ENCODE results near the gene DNMT3A. TPM values are rescaled to one million over a fixed set of nuclear protein-coding genes. Genes with fewer than 3 reads are reported as not detected.

Gene DNMT3A
- total RNA-seq, 4 donors from 2014 or later = 16.1 to 33.7 (median 21.0) TPM

DNA sequence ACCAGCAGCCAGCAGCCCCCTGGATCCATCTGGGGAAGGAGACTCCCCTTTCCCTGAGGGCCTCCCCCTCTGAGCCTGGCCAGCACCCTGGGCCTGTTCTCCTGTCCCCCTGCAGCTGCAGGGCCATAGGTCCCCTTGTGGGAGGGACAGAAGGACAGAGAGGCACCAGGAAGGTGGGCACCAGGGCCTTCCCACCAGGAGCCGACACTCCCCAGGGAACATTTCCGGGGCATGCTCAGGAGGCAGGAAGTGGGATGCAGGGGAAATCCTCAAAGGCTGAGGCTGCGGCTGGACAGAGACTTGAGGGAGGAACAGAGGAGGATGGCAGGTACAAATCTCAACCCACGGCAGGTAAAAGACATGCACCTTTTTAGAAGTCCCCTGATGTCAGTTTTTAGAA is 14.4 kb upstream of the DNMT3A start:
- Histone ChIP-seq H3K9me3 (no peaks in the 10 kb centered on the region), H3K27me3 (no peaks in the 10 kb centered on the region), H3K27ac (no peak overlapping the region), H3K36me3 (no peaks in the 10 kb centered on the region), H3K4me3 (no peak overlapping the region), H3K4me1 (no peaks in the 10 kb centered on the region)
- intact Hi-C loops (cut with DNase I; ENCODE audit: low total_unique reads) (no loop called here), in situ Hi-C loops (cut with MboI; ENCODE audit: low pct_ligation_motif_present in 1 of 4, low pct_unique_long_range_greater_than_20kb in 1 of 4, low sequenced_read_pairs in 3 of 4) (loop anchor here in 2 of 4 donors (25.0 kb wide), 1 partner anchor 156 kb away; no protein-coding TSS in a partner anchor)
- DNase-seq = no peak
- TF ChIP-seq POLR2A (IDR thresholded peaks at IDR 0.05) = no peak
- TF ChIP-seq POLR2AphosphoS5 (IDR thresholded peaks at IDR 0.05) = no peak
- TF ChIP-seq EP300 (IDR thresholded peaks at IDR 0.05; ENCODE audit: low read depth) = no peak
- TF ChIP-seq, protein P1, sequence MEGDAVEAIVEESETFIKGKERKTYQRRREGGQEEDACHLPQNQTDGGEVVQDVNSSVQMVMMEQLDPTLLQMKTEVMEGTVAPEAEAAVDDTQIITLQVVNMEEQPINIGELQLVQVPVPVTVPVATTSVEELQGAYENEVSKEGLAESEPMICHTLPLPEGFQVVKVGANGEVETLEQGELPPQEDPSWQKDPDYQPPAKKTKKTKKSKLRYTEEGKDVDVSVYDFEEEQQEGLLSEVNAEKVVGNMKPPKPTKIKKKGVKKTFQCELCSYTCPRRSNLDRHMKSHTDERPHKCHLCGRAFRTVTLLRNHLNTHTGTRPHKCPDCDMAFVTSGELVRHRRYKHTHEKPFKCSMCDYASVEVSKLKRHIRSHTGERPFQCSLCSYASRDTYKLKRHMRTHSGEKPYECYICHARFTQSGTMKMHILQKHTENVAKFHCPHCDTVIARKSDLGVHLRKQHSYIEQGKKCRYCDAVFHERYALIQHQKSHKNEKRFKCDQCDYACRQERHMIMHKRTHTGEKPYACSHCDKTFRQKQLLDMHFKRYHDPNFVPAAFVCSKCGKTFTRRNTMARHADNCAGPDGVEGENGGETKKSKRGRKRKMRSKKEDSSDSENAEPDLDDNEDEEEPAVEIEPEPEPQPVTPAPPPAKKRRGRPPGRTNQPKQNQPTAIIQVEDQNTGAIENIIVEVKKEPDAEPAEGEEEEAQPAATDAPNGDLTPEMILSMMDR (IDR thresholded peaks at IDR 0.05) = no peak
- WGBS, 2 donors (ENCODE audit: low coverage in 1 of 2) = 69% methylated on average over 4 of the region's 4 CpGs; no CpG with 5 or more reads in 1 of the 2 donors

DNA sequence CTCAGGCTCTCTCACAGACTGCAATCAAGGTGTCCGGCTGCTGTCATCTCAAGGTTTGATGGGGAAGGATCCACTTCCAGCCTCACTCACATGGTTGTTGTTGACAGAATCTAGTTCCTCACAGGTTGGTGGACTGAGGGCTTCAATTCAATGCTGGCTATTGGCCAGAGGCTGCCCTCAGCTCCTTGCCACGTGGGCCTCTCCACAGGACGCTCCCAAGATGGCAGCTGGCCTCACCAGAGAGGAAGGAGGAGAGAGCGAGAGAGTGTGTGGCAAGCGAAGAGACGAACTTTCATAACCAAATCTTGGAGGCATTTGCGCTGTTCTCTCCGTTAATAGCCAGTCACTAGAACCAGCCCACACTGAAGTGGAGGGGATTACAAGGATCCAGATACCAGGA is 13.5 kb upstream of the DNMT3A start:
- Histone ChIP-seq H3K4me3 (no peak overlapping the region), H3K27ac (no peak overlapping the region), H3K9me3 (no peaks in the 10 kb centered on the region), H3K27me3 (no peaks in the 10 kb centered on the region), H3K4me1 (no peaks in the 10 kb centered on the region), H3K36me3 (no peaks in the 10 kb centered on the region)
- WGBS, 2 donors (ENCODE audit: low coverage in 1 of 2) = 87% methylated on average over 8 of the region's 8 CpGs; no CpG with 5 or more reads in 1 of the 2 donors
- TF ChIP-seq EP300 (IDR thresholded peaks at IDR 0.05; ENCODE audit: low read depth) (no peak), POLR2AphosphoS5 (IDR thresholded peaks at IDR 0.05) (no peak), POLR2A (IDR thresholded peaks at IDR 0.05) (no peak)
- TF ChIP-seq, protein P1 (IDR thresholded peaks at IDR 0.05) = no peak
- in situ Hi-C loops (cut with MboI; ENCODE audit: low pct_ligation_motif_present in 1 of 4, low pct_unique_long_range_greater_than_20kb in 1 of 4, low sequenced_read_pairs in 3 of 4) (loop anchor here in 2 of 4 donors (25.0 kb wide), 1 partner anchor 157 kb away; no protein-coding TSS in a partner anchor), intact Hi-C loops (cut with DNase I; ENCODE audit: low total_unique reads) (no loop called here)
- no peak for DNase-seq

DNA sequence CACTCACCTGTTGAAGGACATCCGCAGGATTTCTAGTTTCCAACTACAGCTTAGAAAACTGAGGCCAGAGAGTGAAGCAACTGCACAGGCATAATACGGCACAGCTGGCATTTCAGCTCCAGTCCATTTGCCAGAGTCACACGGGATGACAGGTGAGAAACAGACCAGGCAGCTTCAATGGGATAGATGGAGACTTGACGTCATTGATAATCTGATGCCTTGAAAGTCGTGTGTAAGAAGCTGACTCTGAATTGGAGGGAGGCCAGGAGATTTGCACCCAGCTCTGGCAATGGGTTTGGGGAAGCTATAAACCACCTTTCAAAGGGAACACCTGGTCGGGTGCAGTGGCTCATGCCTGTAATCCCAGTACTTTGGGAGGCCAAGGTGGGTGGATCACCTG is 12.4 kb upstream of the DNMT3A start:
- in situ Hi-C loops (cut with MboI; ENCODE audit: low pct_ligation_motif_present in 1 of 4, low pct_unique_long_range_greater_than_20kb in 1 of 4, low sequenced_read_pairs in 3 of 4) = loop anchor here in 2 of 4 donors (25.0 kb wide), 1 partner anchor 158 kb away; no protein-coding TSS in a partner anchor
- no peak for DNase-seq
- H3K9me3 ChIP-seq = no peaks in the 10 kb centered on the region
- no peaks in the 10 kb centered on the region for H3K4me1 ChIP-seq
- no peaks in the 10 kb centered on the region for H3K27me3 ChIP-seq
- 66% methylated on average over 6 of the region's 6 CpGs; no CpG with 5 or more reads in 1 of the 2 donors for WGBS, 2 donors (ENCODE audit: low coverage in 1 of 2)
- no peak overlapping the region for H3K27ac ChIP-seq
- intact Hi-C loops (cut with DNase I; ENCODE audit: low total_unique reads) = no loop called here
- no peak for TF ChIP-seq POLR2AphosphoS5 (IDR thresholded peaks at IDR 0.05)
- no peak for TF ChIP-seq EP300 (IDR thresholded peaks at IDR 0.05; ENCODE audit: low read depth)
- TF ChIP-seq, protein P1 (IDR thresholded peaks at IDR 0.05) = no peak
- TF ChIP-seq POLR2A (IDR thresholded peaks at IDR 0.05) = no peak
- H3K4me3 ChIP-seq = no peak overlapping the region
- no peaks in the 10 kb centered on the region for H3K36me3 ChIP-seq

DNA sequence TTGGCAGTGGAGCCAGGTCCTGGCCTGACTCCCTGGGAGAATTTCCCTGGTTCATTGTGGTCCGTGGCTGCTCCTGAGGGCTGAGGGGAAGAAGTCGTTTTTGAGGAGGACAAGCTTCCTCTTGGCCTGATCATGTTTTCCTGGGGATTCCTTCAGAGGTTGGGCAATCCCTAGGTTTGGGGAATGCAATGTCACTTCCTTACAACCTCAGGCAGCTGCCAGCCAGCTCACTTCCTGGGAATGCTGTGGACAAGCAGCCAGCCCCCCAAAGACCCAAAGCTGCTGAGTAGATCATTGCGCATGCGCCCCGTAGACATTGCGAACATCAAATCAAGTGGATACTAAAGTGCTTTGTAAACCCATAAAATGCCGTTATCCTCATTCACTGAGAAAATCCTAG is 7.7 kb upstream of the DNMT3A start:
- peak; percentile 34 for DNase-seq
- Histone ChIP-seq H3K9me3 (no peaks in the 10 kb centered on the region), H3K27ac (peak overlapping the region in 1 of 4 donors; percentile 33), H3K4me3 (no peak overlapping the region), H3K36me3 (no peaks in the 10 kb centered on the region), H3K27me3 (no peaks in the 10 kb centered on the region), H3K4me1 (peaks cover 0 to 10% (median 0%) of the 10 kb centered on the region in 4 donors)
- WGBS, 2 donors (ENCODE audit: low coverage in 1 of 2) = 45 to 74% methylated on average over 3 to 7 of the region's 7 CpGs
- intact Hi-C loops (cut with DNase I; ENCODE audit: low total_unique reads) = loop anchor here (10.0 kb wide), 1 partner anchor 75 kb away; no protein-coding TSS in a partner anchor
- in situ Hi-C loops (cut with MboI; ENCODE audit: low pct_ligation_motif_present in 1 of 4, low pct_unique_long_range_greater_than_20kb in 1 of 4, low sequenced_read_pairs in 3 of 4) = no loop called here
- TF ChIP-seq POLR2A (IDR thresholded peaks at IDR 0.05) (no peak), POLR2AphosphoS5 (IDR thresholded peaks at IDR 0.05) (no peak), EP300 (IDR thresholded peaks at IDR 0.05; ENCODE audit: low read depth) (no peak)
- TF ChIP-seq, protein P1 (IDR thresholded peaks at IDR 0.05) = no peak
